ENCODE results near the gene EEFSEC.
A peak's percentile ranks its signal among the peaks of the same experiment; 100 is the strongest.
"Not testable (repeated sequence)": the region's sequence is repeated elsewhere in the genome, so short reads cannot be mapped to it uniquely, and the experiment has no call there.

EEFSEC gene

GRCh38 chr3:128152419-128153155 lies 694 bp upstream of the EEFSEC start:
- H3K4me3 ChIP-seq (ENCODE audit: control insufficient read depth, low read depth, low read length), result peak overlapping the region; percentile 64
- no peak for TF ChIP-seq CTCF (IDR thresholded peaks at IDR 0.05; ENCODE audit: control insufficient read depth, insufficient read depth, low read depth, low read length, missing control alignments)
- DNase-seq (ENCODE audit: low read depth), result no peak

DNA sequence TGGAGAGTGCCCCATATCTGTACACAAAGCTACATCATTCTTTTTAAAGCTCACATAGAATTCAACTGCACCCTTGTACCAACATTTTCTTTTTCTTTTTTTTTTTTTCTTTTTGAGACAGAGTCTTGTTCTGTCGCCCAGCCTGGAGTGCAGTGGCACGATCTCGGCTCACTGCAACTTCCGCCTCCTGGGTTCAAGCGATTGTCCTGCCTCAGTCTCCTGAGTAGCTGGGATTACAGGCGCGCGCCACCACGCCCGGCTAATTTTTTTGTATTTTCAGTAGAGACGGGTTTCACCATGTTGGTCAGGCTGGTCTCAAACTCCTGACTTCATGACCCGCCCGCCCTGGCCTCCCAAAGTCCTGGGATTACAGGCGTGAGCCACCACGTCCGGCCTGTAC lies 1.1 kb downstream of the EEFSEC start:
- DNase-seq (ENCODE audit: low read depth), result not testable (repeated sequence)
- H3K4me3 ChIP-seq (ENCODE audit: control insufficient read depth, low read depth, low read length), result peak overlapping the region; percentile 64

- no peak for DNase-seq (ENCODE audit: low read depth)
- TF ChIP-seq CTCF (IDR thresholded peaks at IDR 0.05; ENCODE audit: control insufficient read depth, insufficient read depth, low read depth, low read length, missing control alignments), result no peak
- no peak overlapping the region for H3K4me3 ChIP-seq (ENCODE audit: control insufficient read depth, low read depth, low read length)
Observed at GRCh38 chr3:128155616-128156360, 2.5 kb downstream of the EEFSEC start.

GRCh38 chr3:128160661-128161060 lies 7.4 kb downstream of the EEFSEC start:
- TF ChIP-seq CTCF (IDR thresholded peaks at IDR 0.05; ENCODE audit: control insufficient read depth, insufficient read depth, low read depth, low read length, missing control alignments), result no peak
- DNase-seq (ENCODE audit: low read depth), result no peak
- H3K4me3 ChIP-seq (ENCODE audit: control insufficient read depth, low read depth, low read length), result no peak overlapping the region

DNA sequence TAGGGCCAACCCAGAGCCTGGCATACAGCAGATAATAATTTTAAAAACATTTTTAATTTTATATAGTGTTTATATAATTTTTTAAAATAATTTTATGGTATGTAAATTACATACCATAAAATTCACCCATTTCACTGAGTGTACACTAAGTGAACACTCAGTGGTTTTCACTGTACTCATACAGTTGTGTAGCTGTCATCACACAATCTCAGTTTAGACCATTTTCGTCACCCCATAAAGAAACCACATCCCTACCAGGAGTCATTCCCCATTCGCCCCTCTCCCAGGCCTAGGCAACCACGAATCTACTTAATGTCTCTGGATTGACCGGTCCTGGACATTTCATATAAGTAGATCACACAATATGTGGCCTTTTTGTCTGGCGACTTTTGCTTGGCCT lies 10.2 kb downstream of the EEFSEC start:
- no peak for DNase-seq (ENCODE audit: low read depth)
- no peak for TF ChIP-seq CTCF (IDR thresholded peaks at IDR 0.05; ENCODE audit: control insufficient read depth, insufficient read depth, low read depth, low read length, missing control alignments)

GRCh38 chr3:128166971-128167453 lies 13.7 kb downstream of the EEFSEC start:
- no peak for DNase-seq (ENCODE audit: low read depth)
- no peak for TF ChIP-seq CTCF (IDR thresholded peaks at IDR 0.05; ENCODE audit: control insufficient read depth, insufficient read depth, low read depth, low read length, missing control alignments)
- no peak overlapping the region for H3K4me3 ChIP-seq (ENCODE audit: control insufficient read depth, low read depth, low read length)

More for the DNA sequence above, 10.2 kb downstream of the EEFSEC start:
- H3K4me3 ChIP-seq (ENCODE audit: control insufficient read depth, low read depth, low read length), result no peak overlapping the region

- no peak for TF ChIP-seq CTCF (IDR thresholded peaks at IDR 0.05; ENCODE audit: control insufficient read depth, insufficient read depth, low read depth, low read length, missing control alignments)
- no peak for DNase-seq (ENCODE audit: low read depth)
- H3K4me3 ChIP-seq (ENCODE audit: control insufficient read depth, low read depth, low read length), result no peak overlapping the region
Observed at GRCh38 chr3:128167646-128167972, 14.3 kb downstream of the EEFSEC start.

Measured in AG09309 (cell line).